DLD1 (cell line): ENCODE measurements around the gene ARRDC3.
"Not testable (repeated sequence)": the region's sequence is repeated elsewhere in the genome, so short reads cannot be mapped to it uniquely, and the experiment has no call there.

ENCODE experiments used
- in situ Hi-C: cut with HindIII; loops from 2 replicates; pipeline ENCODE4 v1.10.0; 2017; ENCODE audit warnings: low sequenced_read_pairs

ARRDC3 gene

GRCh38 chr5:91362935-91363334 lies 20.2 kb downstream of the ARRDC3 start:
- in situ Hi-C loops: no loop called here

- in situ Hi-C loops: no loop called here
Observed at GRCh38 chr5:91361790-91362189, 21.3 kb downstream of the ARRDC3 start.

GRCh38 chr5:91361055-91361701 lies 21.9 kb downstream of the ARRDC3 start:
- in situ Hi-C loops: no loop called here

GRCh38 chr5:91359962-91360609 lies 23.0 kb downstream of the ARRDC3 start:
- in situ Hi-C loops: no loop called here

GRCh38 chr5:91357806-91358205 lies 25.3 kb downstream of the ARRDC3 start:
- in situ Hi-C loops: no loop called here

- in situ Hi-C loops: no loop called here
Observed at GRCh38 chr5:91357012-91357634, 26.0 kb downstream of the ARRDC3 start.

GRCh38 chr5:91354867-91355266 lies 28.2 kb downstream of the ARRDC3 start:
- in situ Hi-C loops: not testable (repeated sequence)

- in situ Hi-C loops: no loop called here
Observed at GRCh38 chr5:91352831-91353695, 30.1 kb downstream of the ARRDC3 start.

- in situ Hi-C loops: no loop called here
Observed at GRCh38 chr5:91345461-91345860, 37.7 kb downstream of the ARRDC3 start.

GRCh38 chr5:91344661-91345200 lies 38.4 kb downstream of the ARRDC3 start:
- in situ Hi-C loops: not testable (repeated sequence)

GRCh38 chr5:91343916-91344315 lies 39.2 kb downstream of the ARRDC3 start:
- in situ Hi-C loops: no loop called here

GRCh38 chr5:91342931-91343330 lies 40.2 kb downstream of the ARRDC3 start:
- in situ Hi-C loops: not testable (repeated sequence)

- in situ Hi-C loops: no loop called here
Observed at GRCh38 chr5:91341154-91341553, 42.0 kb downstream of the ARRDC3 start.

- in situ Hi-C loops: no loop called here
Observed at GRCh38 chr5:91340532-91340931, 42.6 kb downstream of the ARRDC3 start.

GRCh38 chr5:91339063-91339705 lies 43.9 kb downstream of the ARRDC3 start:
- in situ Hi-C loops: no loop called here

GRCh38 chr5:91332267-91333045 lies 50.7 kb downstream of the ARRDC3 start:
- in situ Hi-C loops: no loop called here

GRCh38 chr5:91331705-91332104 lies 51.4 kb downstream of the ARRDC3 start:
- in situ Hi-C loops: no loop called here

GRCh38 chr5:91329283-91329682 lies 53.8 kb downstream of the ARRDC3 start:
- in situ Hi-C loops: no loop called here

GRCh38 chr5:91328743-91329142 lies 54.4 kb downstream of the ARRDC3 start:
- in situ Hi-C loops: no loop called here

GRCh38 chr5:91322981-91323380 lies 60.1 kb downstream of the ARRDC3 start:
- in situ Hi-C loops: not testable (repeated sequence)
